Measurements from ENCODE around the gene KCTD2. TPM values are rescaled to one million over a fixed set of nuclear protein-coding genes. Genes with fewer than 3 reads are reported as not detected.
"Not testable (repeated sequence)": the region's sequence is repeated elsewhere in the genome, so short reads cannot be mapped to it uniquely, and the experiment has no call there.

KCTD2 gene
- total RNA-seq, 1 experiment from 2014 or later = 27.8 TPM

GRCh38 chr17:75045946-75046406, 1.0 kb upstream of the KCTD2 start:
- in situ Hi-C loops (cut with HindIII; ENCODE audit: low sequenced_read_pairs); DNase-seq (ENCODE audit: low spot score): not testable (repeated sequence)

GRCh38 chr17:75047398-75048098, 523 bp downstream of the KCTD2 start:
- DNase-seq (ENCODE audit: low spot score) = peak; percentile 67

GRCh38 chr17:75048249-75048878, 1.3 kb downstream of the KCTD2 start:
- in situ Hi-C loops (cut with HindIII; ENCODE audit: low sequenced_read_pairs) = no loop called here
- DNase-seq (ENCODE audit: low spot score) = peak; percentile 54

More at GRCh38 chr17:75047398-75048098, 523 bp downstream of the KCTD2 start:
- in situ Hi-C loops (cut with HindIII; ENCODE audit: low sequenced_read_pairs) = no loop called here

- peak; percentile 50 for DNase-seq (ENCODE audit: low spot score)
- in situ Hi-C loops (cut with HindIII; ENCODE audit: low sequenced_read_pairs) = no loop called here
These were observed 2.0 kb downstream of the KCTD2 start for GRCh38 chr17:75049057-75049456.

- in situ Hi-C loops (cut with HindIII; ENCODE audit: low sequenced_read_pairs) = no loop called here
These were observed 2.7 kb downstream of the KCTD2 start for GRCh38 chr17:75049706-75050105.

GRCh38 chr17:75051941-75052340, 4.9 kb downstream of the KCTD2 start:
- DNase-seq (ENCODE audit: low spot score) = peak; percentile 99
- in situ Hi-C loops (cut with HindIII; ENCODE audit: low sequenced_read_pairs) = no loop called here

More at GRCh38 chr17:75049706-75050105, 2.7 kb downstream of the KCTD2 start:
- peak; percentile 34 for DNase-seq (ENCODE audit: low spot score)

- in situ Hi-C loops (cut with HindIII; ENCODE audit: low sequenced_read_pairs) = no loop called here
- peak; percentile 90 for DNase-seq (ENCODE audit: low spot score)
These were observed 12.6 kb downstream of the KCTD2 start for GRCh38 chr17:75059369-75060345.

GRCh38 chr17:75060434-75061054, 13.5 kb downstream of the KCTD2 start:
- in situ Hi-C loops (cut with HindIII; ENCODE audit: low sequenced_read_pairs) = no loop called here
- DNase-seq (ENCODE audit: low spot score) = no peak

GRCh38 chr17:75061055-75061438, 14.0 kb downstream of the KCTD2 start:
- in situ Hi-C loops (cut with HindIII; ENCODE audit: low sequenced_read_pairs) = no loop called here
- DNase-seq (ENCODE audit: low spot score) = no peak

GRCh38 chr17:75061618-75062017, 14.6 kb downstream of the KCTD2 start:
- in situ Hi-C loops (cut with HindIII; ENCODE audit: low sequenced_read_pairs) = no loop called here
- no peak for DNase-seq (ENCODE audit: low spot score)

- in situ Hi-C loops (cut with HindIII; ENCODE audit: low sequenced_read_pairs) = no loop called here
- no peak for DNase-seq (ENCODE audit: low spot score)
These were observed 16.2 kb downstream of the KCTD2 start for GRCh38 chr17:75063201-75063600.

GRCh38 chr17:75063626-75064025, 16.6 kb downstream of the KCTD2 start:
- no peak for DNase-seq (ENCODE audit: low spot score)
- in situ Hi-C loops (cut with HindIII; ENCODE audit: low sequenced_read_pairs) = no loop called here

GRCh38 chr17:75064040-75064439, 17.0 kb downstream of the KCTD2 start:
- in situ Hi-C loops (cut with HindIII; ENCODE audit: low sequenced_read_pairs) = no loop called here

GRCh38 chr17:75064460-75064859, 17.4 kb downstream of the KCTD2 start:
- in situ Hi-C loops (cut with HindIII; ENCODE audit: low sequenced_read_pairs) = no loop called here
- no peak for DNase-seq (ENCODE audit: low spot score)

More at GRCh38 chr17:75064040-75064439, 17.0 kb downstream of the KCTD2 start:
- DNase-seq (ENCODE audit: low spot score) = no peak

- DNase-seq (ENCODE audit: low spot score) = no peak
- in situ Hi-C loops (cut with HindIII; ENCODE audit: low sequenced_read_pairs) = no loop called here
These were observed 18.0 kb downstream of the KCTD2 start for GRCh38 chr17:75064867-75065561.

GRCh38 chr17:75065562-75066151, 18.6 kb downstream of the KCTD2 start:
- in situ Hi-C loops (cut with HindIII; ENCODE audit: low sequenced_read_pairs) = no loop called here

GRCh38 chr17:75067856-75068255, 20.8 kb downstream of the KCTD2 start:
- no peak for DNase-seq (ENCODE audit: low spot score)

More at GRCh38 chr17:75065562-75066151, 18.6 kb downstream of the KCTD2 start:
- no peak for DNase-seq (ENCODE audit: low spot score)

GRCh38 chr17:75068750-75069149, 21.7 kb downstream of the KCTD2 start:
- no peak for DNase-seq (ENCODE audit: low spot score)
- in situ Hi-C loops (cut with HindIII; ENCODE audit: low sequenced_read_pairs) = no loop called here

More at GRCh38 chr17:75067856-75068255, 20.8 kb downstream of the KCTD2 start:
- in situ Hi-C loops (cut with HindIII; ENCODE audit: low sequenced_read_pairs) = no loop called here

Data from G401 (cell line).